Epithelial cell of esophagus (primary cell): ENCODE results near the gene SHB.
A peak's percentile ranks its signal among the peaks of the same experiment; 100 is the strongest.

ENCODE experiments used
- DNase-seq: peaks from one replicate; pipeline ENCODE4 v3.0.0; 2010; ENCODE audit warnings: low read depth
- H3K4me3 ChIP-seq: 2 replicates; pipeline ENCODE4 v1.5.1; 2011; ENCODE audit warnings: mild to moderate bottlenecking, low read length, control low read depth
- TF ChIP-seq, protein P1 (sequence below): IDR thresholded peaks from 2 replicates; pipeline ENCODE4 v1.5.1; 2011; ENCODE audit warnings: low read depth, mild to moderate bottlenecking, low read length, control low read depth, inconsistent platforms; ENCODE audit not compliant: insufficient read depth; ENCODE audit errors: missing control alignments

Gene SHB

DNA sequence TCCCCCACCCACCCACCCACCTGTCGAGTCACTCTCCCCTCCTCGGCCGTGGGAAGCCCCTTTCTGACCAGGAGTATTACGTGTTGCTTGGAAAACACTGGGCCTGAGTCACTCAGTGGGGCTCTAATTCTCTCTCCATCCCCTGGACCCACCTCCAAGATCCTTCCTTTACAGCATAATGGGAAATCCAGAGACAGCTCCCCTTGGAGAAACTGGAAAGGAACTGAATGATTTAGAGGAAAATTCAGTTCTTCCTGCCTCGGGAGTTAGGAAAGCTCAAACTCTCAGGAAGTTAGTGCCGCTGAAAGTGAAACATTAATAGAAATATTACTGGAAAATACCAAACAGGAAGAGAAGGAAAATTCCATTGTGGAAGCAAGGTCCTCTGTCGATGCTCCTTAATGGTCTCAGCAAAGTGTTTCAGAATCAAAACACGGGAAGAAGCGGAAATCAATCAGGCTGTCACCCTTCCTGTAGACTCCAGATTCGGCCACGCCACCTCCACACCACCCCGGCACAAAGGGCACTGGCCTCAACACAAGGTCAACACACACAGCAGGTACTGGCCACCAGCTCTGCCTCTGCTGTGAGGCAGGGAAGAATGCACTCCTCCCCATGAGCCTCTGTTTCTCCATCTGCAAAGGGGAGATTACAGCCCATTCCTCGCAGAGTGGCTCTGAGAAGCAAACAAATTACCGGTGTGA, 9.6 kb downstream of the SHB start:
- TF ChIP-seq, protein P1, sequence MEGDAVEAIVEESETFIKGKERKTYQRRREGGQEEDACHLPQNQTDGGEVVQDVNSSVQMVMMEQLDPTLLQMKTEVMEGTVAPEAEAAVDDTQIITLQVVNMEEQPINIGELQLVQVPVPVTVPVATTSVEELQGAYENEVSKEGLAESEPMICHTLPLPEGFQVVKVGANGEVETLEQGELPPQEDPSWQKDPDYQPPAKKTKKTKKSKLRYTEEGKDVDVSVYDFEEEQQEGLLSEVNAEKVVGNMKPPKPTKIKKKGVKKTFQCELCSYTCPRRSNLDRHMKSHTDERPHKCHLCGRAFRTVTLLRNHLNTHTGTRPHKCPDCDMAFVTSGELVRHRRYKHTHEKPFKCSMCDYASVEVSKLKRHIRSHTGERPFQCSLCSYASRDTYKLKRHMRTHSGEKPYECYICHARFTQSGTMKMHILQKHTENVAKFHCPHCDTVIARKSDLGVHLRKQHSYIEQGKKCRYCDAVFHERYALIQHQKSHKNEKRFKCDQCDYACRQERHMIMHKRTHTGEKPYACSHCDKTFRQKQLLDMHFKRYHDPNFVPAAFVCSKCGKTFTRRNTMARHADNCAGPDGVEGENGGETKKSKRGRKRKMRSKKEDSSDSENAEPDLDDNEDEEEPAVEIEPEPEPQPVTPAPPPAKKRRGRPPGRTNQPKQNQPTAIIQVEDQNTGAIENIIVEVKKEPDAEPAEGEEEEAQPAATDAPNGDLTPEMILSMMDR, result no peak

DNA sequence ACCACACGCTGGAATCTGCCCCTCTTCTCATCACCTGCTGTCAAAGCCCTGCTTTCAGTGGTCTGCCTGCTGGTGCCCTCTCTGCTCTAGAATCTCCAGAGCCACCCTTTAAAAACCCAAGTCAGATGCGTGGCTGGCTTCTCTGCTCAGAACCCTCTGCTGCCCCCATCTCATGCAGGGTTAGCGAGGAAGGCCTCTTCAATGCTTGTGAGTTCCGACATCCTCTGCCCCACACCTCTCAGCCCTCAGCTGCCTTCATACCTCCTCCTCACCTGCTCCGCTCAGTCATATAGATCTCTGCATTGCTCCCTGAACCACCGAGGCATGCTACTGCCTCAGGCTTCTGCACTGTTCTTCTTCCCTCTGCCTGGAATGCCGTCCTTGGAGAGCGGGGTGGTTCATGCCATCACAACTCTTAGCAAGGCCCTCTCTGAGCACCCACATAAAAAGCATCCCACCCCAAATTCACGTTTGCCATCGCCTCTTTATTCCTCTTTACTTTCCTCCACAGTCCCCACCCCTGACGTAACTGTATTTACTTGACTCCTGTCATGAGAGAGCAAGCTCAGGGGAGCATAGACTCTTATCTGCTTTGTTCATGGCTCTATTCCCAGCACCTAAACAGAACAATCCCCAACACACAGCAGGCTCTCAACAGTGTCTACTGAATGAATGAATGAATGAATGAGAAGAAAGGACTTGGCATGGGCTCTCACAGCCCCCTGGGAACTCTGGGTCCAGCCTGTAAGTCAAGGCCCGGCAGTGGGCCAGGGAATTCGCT, 10.4 kb downstream of the SHB start:
- no peak for DNase-seq
- no peak overlapping the region for H3K4me3 ChIP-seq
- TF ChIP-seq, protein P1, result no peak

More for the DNA sequence above, 9.6 kb downstream of the SHB start:
- no peak for DNase-seq
- no peak overlapping the region for H3K4me3 ChIP-seq

- H3K4me3 ChIP-seq, result no peak overlapping the region
- peak; percentile 44 for DNase-seq
- TF ChIP-seq, protein P1, result no peak
Observed at GRCh38 chr9:38057416-38058195, 11.4 kb downstream of the SHB start.

DNA sequence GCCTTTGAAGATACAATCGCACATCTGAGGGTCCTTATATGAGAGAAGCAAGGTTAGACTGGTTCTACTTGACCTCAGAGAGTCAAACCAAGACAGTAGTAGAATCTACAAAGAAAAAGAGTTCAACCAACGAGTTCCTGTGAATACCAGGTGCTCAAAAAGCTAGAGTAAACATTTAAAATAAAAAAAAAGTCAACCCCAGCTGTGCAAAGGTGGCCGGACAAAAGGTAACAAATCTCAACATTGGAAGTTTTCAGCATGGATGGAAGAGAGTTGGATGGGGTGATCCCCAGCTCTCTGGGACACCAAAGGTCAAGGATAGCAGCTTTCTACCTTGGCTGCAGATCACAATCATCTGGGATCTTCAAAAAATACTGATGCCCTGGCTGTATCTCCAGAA, 14.4 kb downstream of the SHB start:
- TF ChIP-seq, protein P1, result no peak
- H3K4me3 ChIP-seq, result no peak overlapping the region
- DNase-seq, result no peak

GRCh38 chr9:38053697-38054461, 15.1 kb downstream of the SHB start:
- DNase-seq, result no peak
- H3K4me3 ChIP-seq, result no peak overlapping the region
- TF ChIP-seq, protein P1, result no peak

DNA sequence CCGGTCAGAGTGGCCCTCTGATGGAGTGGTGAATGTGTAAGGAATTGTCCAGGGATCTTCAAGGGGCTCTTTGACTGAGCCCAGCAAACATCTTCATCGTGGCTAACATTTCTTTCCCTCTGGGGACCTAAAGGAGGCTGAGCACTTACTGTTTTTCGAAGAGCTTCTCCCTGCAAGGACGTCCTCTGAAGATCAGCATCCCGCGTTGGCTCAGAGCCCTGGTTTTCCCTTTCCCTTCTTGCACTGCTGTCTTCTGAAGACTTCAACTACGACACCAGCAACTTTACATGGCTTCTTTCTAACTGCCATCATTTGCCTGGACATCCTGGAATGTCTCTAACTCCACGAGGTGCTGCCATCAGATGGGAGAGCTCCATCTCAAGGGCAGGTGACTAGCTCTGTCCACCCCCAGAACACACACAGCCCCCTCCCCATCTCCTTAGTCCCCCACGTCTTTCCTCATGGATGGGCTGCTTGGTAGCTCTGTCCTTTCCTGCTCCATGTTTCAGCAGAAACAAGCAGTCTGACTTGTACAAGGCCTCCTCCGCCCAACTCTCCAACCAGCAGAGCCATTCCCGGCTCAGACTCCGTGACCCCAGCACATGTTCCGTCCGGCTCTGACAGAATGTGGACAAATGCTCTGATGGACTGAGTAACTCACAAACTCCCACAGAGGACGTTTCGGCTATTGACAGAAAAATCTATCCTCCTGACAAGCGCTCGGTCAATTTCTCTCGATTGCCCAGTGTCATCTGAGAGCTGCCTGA, 17.1 kb downstream of the SHB start:
- DNase-seq, result no peak
- TF ChIP-seq, protein P1, result no peak
- no peak overlapping the region for H3K4me3 ChIP-seq
